Measurements from ENCODE around the gene TMEM120A. TPM values are rescaled to one million over a fixed set of nuclear protein-coding genes. Genes with fewer than 3 reads are reported as not detected.

The TMEM120A gene
- total RNA-seq, 2 donors from 2014 or later: 39.4 to 44.7 TPM

DNA sequence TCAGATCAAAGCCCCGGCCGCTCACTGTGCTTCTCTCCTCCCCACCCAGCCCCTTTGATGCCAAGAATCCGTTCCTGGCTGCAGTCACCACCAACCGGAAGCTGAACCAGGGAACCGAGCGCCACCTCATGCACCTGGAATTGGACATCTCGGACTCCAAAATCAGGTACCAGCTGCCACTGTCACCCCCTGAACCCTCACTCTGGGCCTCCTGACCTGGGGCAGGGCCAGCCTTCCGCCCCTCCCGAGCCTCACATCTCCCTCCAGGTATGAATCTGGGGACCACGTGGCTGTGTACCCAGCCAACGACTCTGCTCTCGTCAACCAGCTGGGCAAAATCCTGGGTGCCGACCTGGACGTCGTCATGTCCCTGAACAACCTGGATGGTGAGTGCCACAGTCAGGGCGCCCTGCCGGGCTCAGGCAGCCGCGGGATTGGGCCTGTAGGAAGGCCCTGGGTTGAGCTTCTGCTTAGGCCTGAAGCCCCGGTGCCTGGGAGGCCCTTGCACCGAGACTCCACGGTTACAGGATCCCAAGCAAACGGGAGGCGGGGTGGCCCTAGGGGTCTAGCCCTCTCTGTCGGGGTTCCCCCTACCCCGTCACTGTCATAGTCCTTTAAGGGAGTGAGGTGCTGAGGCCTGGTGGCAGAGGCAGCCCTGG lies 10.8 kb downstream of the TMEM120A start:
- peaks cover 76% of the 10 kb centered on the region for H3K36me3 ChIP-seq
- no peak overlapping the region for H3K4me3 ChIP-seq
- TF ChIP-seq, protein P1, sequence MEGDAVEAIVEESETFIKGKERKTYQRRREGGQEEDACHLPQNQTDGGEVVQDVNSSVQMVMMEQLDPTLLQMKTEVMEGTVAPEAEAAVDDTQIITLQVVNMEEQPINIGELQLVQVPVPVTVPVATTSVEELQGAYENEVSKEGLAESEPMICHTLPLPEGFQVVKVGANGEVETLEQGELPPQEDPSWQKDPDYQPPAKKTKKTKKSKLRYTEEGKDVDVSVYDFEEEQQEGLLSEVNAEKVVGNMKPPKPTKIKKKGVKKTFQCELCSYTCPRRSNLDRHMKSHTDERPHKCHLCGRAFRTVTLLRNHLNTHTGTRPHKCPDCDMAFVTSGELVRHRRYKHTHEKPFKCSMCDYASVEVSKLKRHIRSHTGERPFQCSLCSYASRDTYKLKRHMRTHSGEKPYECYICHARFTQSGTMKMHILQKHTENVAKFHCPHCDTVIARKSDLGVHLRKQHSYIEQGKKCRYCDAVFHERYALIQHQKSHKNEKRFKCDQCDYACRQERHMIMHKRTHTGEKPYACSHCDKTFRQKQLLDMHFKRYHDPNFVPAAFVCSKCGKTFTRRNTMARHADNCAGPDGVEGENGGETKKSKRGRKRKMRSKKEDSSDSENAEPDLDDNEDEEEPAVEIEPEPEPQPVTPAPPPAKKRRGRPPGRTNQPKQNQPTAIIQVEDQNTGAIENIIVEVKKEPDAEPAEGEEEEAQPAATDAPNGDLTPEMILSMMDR (IDR thresholded peaks at IDR 0.05): no peak
- DNase-seq (ENCODE audit: low spot score) (no peak), ATAC-seq (ENCODE audit: insufficient number of reproducible peaks, low FRiP score, low read depth) (no peak)
- H3K27me3 ChIP-seq (replicated peaks; ENCODE audit: insufficient read depth): no peaks in the 10 kb centered on the region
- no peak overlapping the region for H3K27ac ChIP-seq
- no peaks in the 10 kb centered on the region for H3K4me1 ChIP-seq (ENCODE audit: control insufficient read depth in 1 of 2, low read depth in 2 of 2)
- no peaks in the 10 kb centered on the region for H3K9me3 ChIP-seq

DNA sequence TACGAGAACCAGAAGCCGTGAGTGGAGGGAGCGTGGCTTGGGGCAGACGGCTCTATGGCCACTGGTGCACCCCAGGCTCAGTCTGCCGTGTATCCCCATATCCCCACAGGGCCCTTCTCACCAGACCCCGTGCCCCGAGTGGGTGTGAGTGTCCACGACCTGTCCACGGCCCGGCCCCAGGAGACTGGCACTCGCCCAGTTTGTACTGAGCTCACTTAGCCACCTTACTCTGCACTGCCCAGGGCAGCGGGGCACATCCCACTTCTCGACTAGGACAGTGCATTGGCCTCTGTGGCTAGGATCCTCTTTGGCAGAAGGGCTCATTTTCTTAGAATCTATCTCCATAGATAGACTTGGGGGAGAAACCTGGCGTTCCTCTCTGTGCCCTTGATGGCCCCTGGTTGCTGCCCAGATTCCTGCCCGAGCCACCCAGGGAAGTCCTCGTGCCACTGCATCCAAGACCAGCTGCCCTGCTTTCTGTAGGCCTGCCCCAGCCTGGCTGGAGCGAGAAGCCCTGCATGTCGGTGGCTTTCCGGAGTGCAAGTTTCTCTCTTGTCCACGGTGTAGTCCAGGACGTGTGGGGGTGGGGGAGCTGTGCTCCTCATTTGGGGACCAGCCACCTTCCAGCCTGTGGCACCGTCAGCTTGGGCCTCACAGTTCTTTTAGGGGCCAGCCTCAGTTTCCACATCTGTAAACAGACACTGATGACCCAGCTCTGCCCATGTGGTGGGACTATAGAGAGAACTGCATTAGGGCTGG lies 11.9 kb downstream of the TMEM120A start:
- Histone ChIP-seq H3K27ac (peak overlapping the region in 1 of 2 donors; percentile 8), H3K27me3 (replicated peaks; ENCODE audit: insufficient read depth) (no peaks in the 10 kb centered on the region), H3K4me3 (no peak overlapping the region), H3K9me3 (no peaks in the 10 kb centered on the region), H3K4me1 (ENCODE audit: control insufficient read depth in 1 of 2, low read depth in 2 of 2) (peaks cover 0 to 11% of the 10 kb centered on the region in 2 donors), H3K36me3 (peaks cover 69% of the 10 kb centered on the region)
- ATAC-seq (ENCODE audit: insufficient number of reproducible peaks, low FRiP score, low read depth) (no peak), DNase-seq (ENCODE audit: low spot score) (no peak)
- TF ChIP-seq, protein P1 (IDR thresholded peaks at IDR 0.05): no peak

DNA sequence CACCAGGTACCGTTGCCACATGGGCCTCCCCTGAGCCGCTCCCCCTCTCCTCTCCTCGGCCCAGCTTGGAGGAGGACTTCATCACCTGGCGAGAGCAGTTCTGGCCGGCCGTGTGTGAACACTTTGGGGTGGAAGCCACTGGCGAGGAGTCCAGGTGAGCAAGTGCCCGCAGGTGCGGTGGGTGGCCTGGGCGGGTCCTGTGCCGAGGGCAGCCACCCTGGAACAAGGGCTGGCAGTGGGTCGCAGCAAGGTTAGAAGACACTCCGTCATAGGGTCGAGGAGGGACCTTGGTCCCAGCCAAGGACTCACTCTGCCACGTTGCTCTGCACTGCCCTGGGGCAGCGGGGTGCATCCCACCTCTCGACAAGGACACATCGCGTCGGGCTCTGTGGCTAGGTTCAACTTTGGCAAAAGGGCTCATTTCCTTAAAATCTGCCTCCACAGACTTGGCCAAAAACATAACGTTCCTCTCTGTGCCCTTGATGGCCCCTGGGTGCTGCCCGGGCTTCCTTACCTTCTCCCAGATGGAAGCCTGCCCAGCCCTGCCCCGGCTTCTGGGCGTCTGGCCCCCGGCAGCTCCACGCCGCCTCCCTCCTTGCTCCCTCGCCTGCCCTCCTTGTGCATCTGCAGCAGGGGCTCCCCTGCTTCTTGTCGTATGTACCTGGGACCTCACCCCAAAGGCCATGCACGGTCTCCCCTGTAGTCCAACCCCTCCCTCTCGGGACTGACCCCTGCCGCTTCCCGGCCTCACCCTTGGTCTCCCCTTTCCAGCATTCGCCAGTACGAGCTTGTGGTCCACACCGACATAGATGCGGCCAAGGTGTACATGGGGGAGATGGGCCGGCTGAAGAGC lies 12.7 kb downstream of the TMEM120A start:
- H3K27me3 ChIP-seq (replicated peaks; ENCODE audit: insufficient read depth): no peaks in the 10 kb centered on the region
- H3K9me3 ChIP-seq: no peaks in the 10 kb centered on the region
- ATAC-seq (ENCODE audit: insufficient number of reproducible peaks, low FRiP score, low read depth): no peak
- no peak for DNase-seq (ENCODE audit: low spot score)
- TF ChIP-seq, protein P1 (IDR thresholded peaks at IDR 0.05): no peak
- no peak overlapping the region for H3K4me3 ChIP-seq
- H3K4me1 ChIP-seq (ENCODE audit: control insufficient read depth in 1 of 2, low read depth in 2 of 2): peaks cover 0 to 17% of the 10 kb centered on the region in 2 donors
- H3K36me3 ChIP-seq: peaks cover 63% of the 10 kb centered on the region
- no peak overlapping the region for H3K27ac ChIP-seq

DNA sequence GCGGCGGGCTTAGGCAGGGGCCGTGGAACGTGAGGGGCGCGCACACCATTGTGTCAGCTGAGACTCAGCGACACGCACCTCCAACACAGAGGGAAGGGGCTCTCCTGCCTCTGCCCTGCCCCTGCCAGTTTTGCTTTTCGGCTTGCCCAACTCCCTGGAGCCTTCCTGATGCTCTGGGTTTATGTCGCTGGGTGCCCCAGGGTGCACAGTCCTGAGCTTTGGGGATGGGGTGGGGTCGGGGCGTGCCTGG lies 13.3 kb downstream of the TMEM120A start:
- Histone ChIP-seq H3K27ac (no peak overlapping the region), H3K36me3 (peaks cover 59% of the 10 kb centered on the region), H3K9me3 (no peaks in the 10 kb centered on the region), H3K27me3 (replicated peaks; ENCODE audit: insufficient read depth) (no peaks in the 10 kb centered on the region), H3K4me3 (no peak overlapping the region), H3K4me1 (ENCODE audit: control insufficient read depth in 1 of 2, low read depth in 2 of 2) (peaks cover 0 to 17% of the 10 kb centered on the region in 2 donors)
- TF ChIP-seq, protein P1 (IDR thresholded peaks at IDR 0.05): no peak
- ATAC-seq (ENCODE audit: insufficient number of reproducible peaks, low FRiP score, low read depth) (no peak), DNase-seq (ENCODE audit: low spot score) (no peak)

Measured in thoracic aorta (tissue), 2 donors.